Subcutaneous adipose tissue (tissue), 4 donors: ENCODE results near the gene OGG1. TPM values are rescaled to one million over a fixed set of nuclear protein-coding genes. Genes with fewer than 3 reads are reported as not detected.

ENCODE experiments used
- CTCF ChIP-seq: fragments of 450-650 bp; IDR thresholded peaks from one replicate; pipeline ENCODE4 v1.5.1; 2016; ENCODE audit warnings: low read depth, mild to moderate bottlenecking, control low read depth, antibody characterized with exemption, moderate library complexity
- total RNA-seq, 4 donors: library from RNA; depleted of rRNA; stranded (reverse); fragments of >200 nt; gene quantifications; one replicate each; pipeline ENCODE4 v1.1.0, GENCODE V29; 2016

OGG1 gene
- total RNA-seq, 4 donors from 2014 or later, result 16.0 to 23.0 (median 19.3) TPM

- TF ChIP-seq CTCF, result no peak
Measured at GRCh38 chr3:9748031-9748430, 1.7 kb upstream of the OGG1 start.

- TF ChIP-seq CTCF, result no peak
Measured at GRCh38 chr3:9749296-9749644, 482 bp upstream of the OGG1 start.

- no peak for TF ChIP-seq CTCF
Measured at GRCh38 chr3:9750556-9751411, 1.0 kb downstream of the OGG1 start.

- TF ChIP-seq CTCF, result no peak
Measured at GRCh38 chr3:9754678-9755077, 4.9 kb downstream of the OGG1 start.

- no peak for TF ChIP-seq CTCF
Measured at GRCh38 chr3:9757427-9757826, 7.7 kb downstream of the OGG1 start.

- TF ChIP-seq CTCF, result no peak
Measured at GRCh38 chr3:9760779-9761505, 11.2 kb downstream of the OGG1 start.

- no peak for TF ChIP-seq CTCF
Measured at GRCh38 chr3:9761919-9762318, 12.2 kb downstream of the OGG1 start.
